ENCODE data around the gene ZNF787. TPM values are rescaled to one million over a fixed set of nuclear protein-coding genes. Genes with fewer than 3 reads are reported as not detected.

The ZNF787 gene
- total and polyA plus RNA-seq, 10 of the 15 experiments (the other 5 are each of a cell fraction or from before 2014, with no cell fraction given): 0.23 to 39.9 (median 4.1) TPM

DNA sequence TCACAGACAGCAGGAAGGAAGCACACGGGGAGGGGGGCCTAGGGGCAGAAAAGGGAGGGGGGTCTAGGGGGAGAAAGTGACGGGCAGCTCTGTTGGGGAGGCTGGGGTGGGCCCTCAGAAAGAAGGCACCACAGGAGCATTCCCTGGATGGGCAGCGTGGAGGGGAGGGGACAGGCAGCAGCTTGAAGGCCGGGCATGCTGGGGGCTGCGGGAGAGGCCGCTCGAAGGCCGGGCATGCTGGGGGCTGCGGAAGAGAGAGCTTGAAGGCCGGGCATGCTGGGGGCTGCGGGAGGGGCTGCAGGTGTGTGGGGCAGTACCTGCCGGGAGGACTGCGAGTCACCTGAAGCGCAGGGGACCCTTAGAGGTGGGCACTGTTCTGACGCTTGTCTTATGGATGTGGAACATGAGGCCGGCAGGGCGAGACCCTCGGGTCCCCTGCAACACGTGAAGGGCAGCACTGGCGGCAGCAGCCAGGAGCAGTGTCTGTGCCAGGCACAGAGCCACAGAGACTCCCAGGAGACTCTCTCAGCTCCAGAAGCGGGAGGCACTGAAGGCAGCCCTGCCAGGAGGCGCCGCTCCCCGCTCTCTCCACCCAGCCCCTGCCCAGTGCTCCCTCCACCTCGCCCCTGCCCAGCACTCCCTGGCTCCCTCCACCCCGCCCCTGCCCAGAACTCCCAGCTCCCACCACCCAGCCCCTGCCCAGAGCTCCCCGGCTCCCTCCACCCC, 13.3 kb downstream of the ZNF787 start:
- Histone ChIP-seq H3K36me3 (ENCODE audit: control insufficient read depth in 2 of 2, insufficient read depth in 2 of 2, low read length in 1 of 2) (peaks cover 0 to 14% of the 10 kb centered on the region in 2 experiments; a peak in 3 of 4 replicates), H3K79me2 (ENCODE audit: control insufficient read depth, insufficient read depth, low read length) (peaks cover 71% of the 10 kb centered on the region), H3K9ac (ENCODE audit: control insufficient read depth, insufficient read depth, low read length) (no peak overlapping the region), H3K4me3 (no peak overlapping the region), H3K9me3 (replicated peaks; ENCODE audit: control insufficient read depth, insufficient read depth, low read length) (no peaks in the 10 kb centered on the region), H3K4me2 (ENCODE audit: control insufficient read depth, insufficient read depth) (no peak overlapping the region), H2AFZ (ENCODE audit: control insufficient read depth, low read depth, low read length) (no peak overlapping the region), H4K20me1 (ENCODE audit: control insufficient read depth, insufficient read depth) (no peaks in the 10 kb centered on the region; the same call in 1 of the 2 replicates), H3K27me3 (replicated peaks in 1 of 2; ENCODE audit: control insufficient read depth in 2 of 2, insufficient read depth in 2 of 2, low read length in 1 of 2) (no peaks in the 10 kb centered on the region), H3K27ac (ENCODE audit: control insufficient read depth, insufficient read depth) (no peak overlapping the region), H3K4me1 (ENCODE audit: control insufficient read depth, insufficient read depth, low read length) (peaks cover 35% of the 10 kb centered on the region)
- CTCF ChIA-PET: no interaction called here
- POLR2A ChIA-PET: no interaction called here
- in situ Hi-C loops (cut with MboI) (no loop called here), intact Hi-C loops (cut with micrococcal nuclease; ENCODE audit: unreplicated experiment) (no loop called here)
- RAD21 ChIA-PET (ENCODE audit: unreplicated experiment): no interaction called here
- no TSS peak for BruUV-seq (replicated peaks)
- TF ChIP-seq REST (IDR thresholded peaks at IDR 0.05; ENCODE audit: low read depth, low read length): no peak
- no peak for TF ChIP-seq SMC3 (IDR thresholded peaks at IDR 0.05; ENCODE audit: borderline replicate concordance, low read length)
- TF ChIP-seq WRNIP1 (IDR thresholded peaks at IDR 0.05; ENCODE audit: borderline replicate concordance, low read depth, low read length): no peak
- no peak for FAIRE-seq
- DNase-seq (ENCODE audit: low read depth, low spot score): no peak
- no peak for ATAC-seq
- WGBS (ENCODE audit: insufficient coverage, insufficient replicate concordance, low lambda C conversion rate, missing lambda C conversion rate): 89% methylated on average over 18 of the region's 27 CpGs
- SMC1A ChIA-PET (ENCODE audit: uncharacterized antibody, unreplicated experiment): no interaction called here

Measured in GM12878 (cell line).